ENCODE data around the gene EXOC6B. TPM values are rescaled to one million over a fixed set of nuclear protein-coding genes. Genes with fewer than 3 reads are reported as not detected.
"Not testable (repeated sequence)": the region's sequence is repeated elsewhere in the genome, so short reads cannot be mapped to it uniquely, and the experiment has no call there.

The EXOC6B gene
- polyA plus RNA-seq, 1 donor from 2014 or later = 3.2 TPM

DNA sequence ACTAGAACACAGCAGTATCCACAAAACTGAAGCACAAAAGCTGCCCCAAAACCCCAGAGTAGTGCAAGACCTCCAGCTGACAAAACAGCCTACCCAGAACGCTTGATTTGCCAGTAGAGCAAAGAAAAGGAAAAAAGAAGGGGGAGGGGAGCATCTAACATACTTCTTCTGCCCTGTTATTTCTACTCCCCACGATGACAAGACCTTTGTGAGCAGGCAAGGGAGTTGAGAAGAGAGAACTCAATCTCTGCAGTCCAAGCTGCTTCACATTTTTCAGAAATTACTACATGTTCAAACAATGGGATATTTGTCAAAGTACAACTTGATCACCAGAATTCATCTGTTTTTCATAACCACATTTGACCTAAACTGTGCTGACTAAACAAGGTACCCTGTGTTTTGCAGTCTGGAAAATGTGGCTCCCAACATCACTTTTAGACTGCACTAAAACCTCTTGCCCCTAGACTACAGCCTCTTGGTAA, 286.7 kb downstream of the EXOC6B start:
- no peak overlapping the region for H3K27ac Mint-ChIP-seq
- peaks cover 0 to 5% (median 0%) of the 10 kb centered on the region in 3 donors for H3K9me3 Mint-ChIP-seq
- no peaks in the 10 kb centered on the region for H3K27me3 Mint-ChIP-seq
- no peaks in the 10 kb centered on the region for H3K36me3 Mint-ChIP-seq
- H3K4me1 Mint-ChIP-seq = no peaks in the 10 kb centered on the region
- no peak overlapping the region for H3K4me3 Mint-ChIP-seq

DNA sequence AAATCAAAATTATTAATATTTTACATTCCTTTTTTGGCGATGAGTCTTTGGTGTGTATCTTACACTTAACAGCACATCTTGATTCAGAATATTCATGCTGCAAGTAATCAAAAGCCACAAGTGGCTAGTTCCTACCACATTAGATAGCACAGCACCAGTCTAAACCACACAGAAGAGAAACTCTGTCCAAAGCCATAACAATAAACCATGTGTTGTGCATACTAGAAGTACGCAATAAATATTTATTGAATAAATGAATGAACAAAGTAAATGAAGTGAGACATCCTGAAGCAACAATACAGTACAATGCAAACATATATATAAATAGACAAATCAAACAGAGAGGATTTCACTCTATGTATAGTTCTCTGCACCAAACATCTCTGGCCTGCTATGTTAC, 287.3 kb downstream of the EXOC6B start:
- H3K4me3 Mint-ChIP-seq = no peak overlapping the region
- H3K4me1 Mint-ChIP-seq = no peaks in the 10 kb centered on the region

DNA sequence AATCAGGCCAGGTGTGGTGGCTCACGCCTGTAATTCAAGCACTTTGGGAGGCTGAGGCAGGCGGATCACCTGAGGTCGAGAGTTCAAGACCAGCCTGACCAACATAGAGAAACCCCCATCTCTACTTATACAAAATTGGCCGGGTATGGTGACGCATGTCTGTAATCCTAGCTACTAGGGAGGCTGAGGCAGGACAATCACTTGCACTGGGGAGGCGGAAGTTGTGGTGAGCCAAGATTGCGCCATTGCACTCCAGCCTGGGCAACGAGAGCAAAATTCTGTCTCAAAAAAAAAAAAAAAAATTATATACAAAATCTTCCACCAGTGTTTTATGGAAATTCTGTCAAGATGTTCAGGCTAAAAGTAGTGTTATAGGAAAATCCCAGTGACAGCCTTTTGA, 290.2 kb downstream of the EXOC6B start:
- H3K36me3 Mint-ChIP-seq, H3K4me1 Mint-ChIP-seq, H3K4me3 Mint-ChIP-seq: not testable (repeated sequence)

More for the DNA sequence above, 287.3 kb downstream of the EXOC6B start:
- H3K27me3 Mint-ChIP-seq = no peaks in the 10 kb centered on the region
- no peak overlapping the region for H3K27ac Mint-ChIP-seq
- peaks cover 1% of the 10 kb centered on the region for H3K36me3 Mint-ChIP-seq
- peaks cover 0 to 5% (median 0%) of the 10 kb centered on the region in 3 donors for H3K9me3 Mint-ChIP-seq

DNA sequence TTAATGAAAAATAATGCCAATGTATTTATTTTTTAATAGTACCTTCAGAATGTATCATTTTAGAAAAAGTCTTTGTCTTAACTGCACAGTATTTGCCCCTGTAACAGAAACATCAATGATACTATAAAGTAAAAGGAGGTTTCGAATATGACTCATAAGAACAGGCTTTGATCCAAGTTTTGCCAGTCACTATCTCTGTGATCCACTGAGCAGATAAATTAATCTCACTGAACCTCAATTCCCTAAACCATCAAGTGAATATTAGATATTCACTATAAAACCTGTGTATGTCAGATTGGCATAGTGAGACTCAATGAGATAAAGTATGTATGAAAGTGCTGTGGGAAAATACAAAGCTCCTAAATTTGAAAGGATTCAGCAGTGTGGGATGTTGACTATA, 292.1 kb downstream of the EXOC6B start:
- no peak overlapping the region for H3K4me3 Mint-ChIP-seq
- peaks cover 8% of the 10 kb centered on the region for H3K36me3 Mint-ChIP-seq
- H3K27ac Mint-ChIP-seq = no peak overlapping the region
- H3K27me3 Mint-ChIP-seq = no peaks in the 10 kb centered on the region
- H3K9me3 Mint-ChIP-seq = no peaks in the 10 kb centered on the region
- peaks cover 0 to 1% (median 0%) of the 10 kb centered on the region in 3 donors for H3K4me1 Mint-ChIP-seq

More for the DNA sequence above, 290.2 kb downstream of the EXOC6B start:
- H3K27me3 Mint-ChIP-seq, H3K9me3 Mint-ChIP-seq, H3K27ac Mint-ChIP-seq: not testable (repeated sequence)

DNA sequence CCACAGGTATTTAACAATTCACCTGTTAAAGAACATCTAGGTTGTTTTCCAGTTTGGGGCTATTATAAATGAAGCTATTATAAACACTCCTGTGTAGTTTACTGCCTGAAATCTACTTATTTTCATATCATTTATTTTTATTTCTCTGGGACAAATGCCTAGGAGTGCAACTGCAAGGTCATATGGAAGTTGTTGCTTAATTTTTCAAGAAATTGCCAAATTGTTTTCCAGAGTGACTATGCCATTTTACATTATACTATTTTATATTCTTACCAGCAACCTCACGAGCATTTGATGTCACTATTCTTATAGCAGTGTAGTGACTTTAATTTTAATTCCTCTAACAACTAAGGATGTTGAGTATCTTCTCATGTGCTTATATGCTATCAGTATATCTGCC, 298.4 kb downstream of the EXOC6B start:
- Mint-ChIP-seq H3K27me3 (no peaks in the 10 kb centered on the region), H3K9me3 (peaks cover 0 to 1% (median 0%) of the 10 kb centered on the region in 3 donors), H3K4me1 (peaks cover 0 to 1% (median 0%) of the 10 kb centered on the region in 3 donors), H3K27ac (no peak overlapping the region), H3K36me3 (peaks cover 6% of the 10 kb centered on the region), H3K4me3 (no peak overlapping the region)

DNA sequence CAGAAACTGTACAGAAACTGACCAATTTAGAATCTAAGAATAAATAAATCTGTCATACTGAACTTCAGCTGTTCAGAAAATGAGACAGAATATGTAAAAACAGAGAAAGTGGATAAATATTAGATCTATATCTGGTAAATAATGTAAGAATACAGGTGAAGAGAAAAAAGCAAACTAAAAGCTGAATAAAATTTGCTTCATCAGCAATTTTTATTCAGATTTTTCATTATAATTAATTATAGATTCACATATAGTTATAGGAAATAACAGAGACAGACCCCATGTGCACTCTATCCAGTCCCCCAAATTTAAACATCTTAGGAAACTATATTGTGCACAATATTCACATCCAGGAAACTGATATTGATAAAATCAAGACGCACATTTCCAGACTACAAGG, 299.2 kb downstream of the EXOC6B start:
- no peak overlapping the region for H3K27ac Mint-ChIP-seq
- H3K27me3 Mint-ChIP-seq = no peaks in the 10 kb centered on the region
- H3K9me3 Mint-ChIP-seq = peaks cover 0 to 1% (median 0%) of the 10 kb centered on the region in 3 donors
- no peak overlapping the region for H3K4me3 Mint-ChIP-seq
- H3K4me1 Mint-ChIP-seq = peaks cover 0 to 1% (median 0%) of the 10 kb centered on the region in 3 donors
- peaks cover 6% of the 10 kb centered on the region for H3K36me3 Mint-ChIP-seq

DNA sequence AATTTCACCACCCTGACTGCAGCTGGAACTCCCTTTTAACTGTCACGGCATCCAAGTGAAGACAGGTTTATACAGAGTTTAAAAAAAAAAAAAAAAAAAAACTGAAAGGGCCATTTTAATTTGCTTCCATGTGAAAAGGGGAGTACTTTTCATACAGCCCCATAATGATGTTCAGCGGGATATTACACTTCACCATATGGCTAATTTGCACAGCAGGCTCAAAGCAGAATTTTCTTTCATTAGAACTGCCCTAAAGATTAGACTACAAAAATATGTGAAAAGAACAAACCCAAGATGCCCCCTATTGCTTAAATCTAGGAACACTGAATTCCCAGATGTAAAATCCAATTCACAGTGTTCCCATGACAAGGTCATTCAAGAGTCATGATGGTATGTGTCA, 301.8 kb downstream of the EXOC6B start:
- no peaks in the 10 kb centered on the region for H3K36me3 Mint-ChIP-seq
- peaks cover 0 to 4% (median 0%) of the 10 kb centered on the region in 3 donors for H3K9me3 Mint-ChIP-seq
- no peak overlapping the region for H3K4me3 Mint-ChIP-seq
- no peaks in the 10 kb centered on the region for H3K27me3 Mint-ChIP-seq
- H3K27ac Mint-ChIP-seq = no peak overlapping the region
- peaks cover 0 to 1% (median 0%) of the 10 kb centered on the region in 3 donors for H3K4me1 Mint-ChIP-seq

DNA sequence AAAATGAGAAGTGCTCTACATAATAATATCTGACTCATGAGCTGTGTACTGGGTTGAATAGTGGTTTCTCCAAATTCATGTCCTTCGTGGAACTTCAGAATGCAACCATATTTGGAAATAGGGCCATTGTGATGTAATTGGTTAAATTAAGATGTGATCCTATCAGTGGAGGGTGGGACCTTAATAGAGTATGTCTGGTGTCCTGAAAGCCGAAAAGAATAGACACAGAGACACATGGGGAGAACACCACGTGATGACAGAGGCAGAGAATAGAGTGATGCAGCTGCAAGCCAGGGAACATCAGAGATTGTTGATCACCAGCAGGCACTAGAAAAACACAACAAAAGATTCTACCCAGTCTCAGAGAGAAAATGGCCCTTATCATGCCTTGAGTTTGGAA, 310.1 kb downstream of the EXOC6B start:
- Mint-ChIP-seq H3K27me3 (no peaks in the 10 kb centered on the region), H3K9me3 (peaks cover 0 to under 1% (median 0%) of the 10 kb centered on the region in 3 donors), H3K36me3 (peaks cover 2% of the 10 kb centered on the region), H3K4me3 (peak overlapping the region in 1 of 4 donors; percentile 4), H3K27ac (no peak overlapping the region), H3K4me1 (peaks cover 3 to 6% (median 4%) of the 10 kb centered on the region in 3 donors)

DNA sequence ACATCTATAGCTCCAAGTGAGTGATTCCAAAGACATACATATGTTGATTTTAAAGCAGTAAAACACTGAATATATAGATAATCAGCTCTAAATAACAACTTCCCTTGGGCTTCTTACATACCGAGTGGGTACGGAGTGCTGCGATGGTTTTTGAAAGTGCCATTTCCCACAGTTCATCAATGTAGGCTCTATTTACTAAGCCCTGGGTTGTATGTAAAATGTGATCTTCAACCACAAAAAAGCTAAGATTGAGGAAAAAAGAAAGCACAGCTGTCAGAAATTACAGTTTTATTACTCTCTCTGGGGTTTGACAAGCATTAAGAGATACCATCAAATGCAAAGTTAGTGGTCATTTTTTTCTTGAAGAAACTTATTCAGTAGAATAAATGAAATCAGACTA, 312.8 kb downstream of the EXOC6B start:
- H3K27ac Mint-ChIP-seq = no peak overlapping the region
- no peaks in the 10 kb centered on the region for H3K9me3 Mint-ChIP-seq
- peaks cover 3% of the 10 kb centered on the region for H3K36me3 Mint-ChIP-seq
- no peaks in the 10 kb centered on the region for H3K27me3 Mint-ChIP-seq
- H3K4me3 Mint-ChIP-seq = no peak overlapping the region
- H3K4me1 Mint-ChIP-seq = peaks cover 2 to 4% (median 2%) of the 10 kb centered on the region in 3 donors

DNA sequence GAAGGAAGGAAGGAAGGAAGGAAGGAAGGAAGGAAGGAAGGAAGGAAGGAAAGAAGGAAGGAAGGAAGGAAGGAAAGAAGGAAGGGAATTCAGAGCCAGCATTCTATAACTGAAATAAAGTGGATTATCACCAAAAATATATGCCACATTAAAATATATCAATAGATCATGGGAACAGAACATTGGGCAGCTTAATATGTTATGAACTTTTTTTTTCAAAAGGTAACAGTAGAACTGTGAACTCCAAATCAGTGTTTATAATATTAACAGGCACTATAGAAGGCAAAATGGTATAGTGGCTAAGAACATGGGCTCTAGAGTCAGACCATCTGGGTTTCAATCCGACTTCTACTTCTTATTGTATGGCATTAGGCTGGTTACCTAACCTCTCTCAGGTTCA, 313.5 kb downstream of the EXOC6B start:
- H3K9me3 Mint-ChIP-seq = no peaks in the 10 kb centered on the region
- no peak overlapping the region for H3K4me3 Mint-ChIP-seq
- H3K4me1 Mint-ChIP-seq = peaks cover 0 to 4% (median 2%) of the 10 kb centered on the region in 3 donors
- H3K27me3 Mint-ChIP-seq = no peaks in the 10 kb centered on the region
- no peak overlapping the region for H3K27ac Mint-ChIP-seq
- peaks cover 3% of the 10 kb centered on the region for H3K36me3 Mint-ChIP-seq

DNA sequence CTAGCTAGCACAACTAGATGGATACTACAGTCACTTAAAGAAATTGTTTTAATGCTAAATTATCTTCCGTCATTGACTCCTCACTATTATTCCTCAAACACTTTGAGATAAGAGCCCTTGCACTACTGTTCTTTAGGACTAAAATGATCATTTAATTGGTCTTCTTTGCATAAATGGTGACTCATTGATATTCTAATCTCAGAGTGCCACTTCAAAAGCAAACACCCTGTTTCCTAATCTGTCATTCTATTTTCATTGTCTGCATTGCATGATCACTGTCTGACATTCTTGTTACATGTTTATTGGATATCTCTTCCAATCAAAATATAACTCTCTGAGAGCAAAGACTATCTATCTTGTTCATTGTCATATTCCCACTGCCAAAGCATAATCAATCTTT, 313.9 kb downstream of the EXOC6B start:
- peaks cover 0 to 3% (median 2%) of the 10 kb centered on the region in 3 donors for H3K4me1 Mint-ChIP-seq
- no peaks in the 10 kb centered on the region for H3K27me3 Mint-ChIP-seq
- H3K4me3 Mint-ChIP-seq = no peak overlapping the region
- H3K27ac Mint-ChIP-seq = no peak overlapping the region
- peaks cover 3% of the 10 kb centered on the region for H3K36me3 Mint-ChIP-seq
- no peaks in the 10 kb centered on the region for H3K9me3 Mint-ChIP-seq

DNA sequence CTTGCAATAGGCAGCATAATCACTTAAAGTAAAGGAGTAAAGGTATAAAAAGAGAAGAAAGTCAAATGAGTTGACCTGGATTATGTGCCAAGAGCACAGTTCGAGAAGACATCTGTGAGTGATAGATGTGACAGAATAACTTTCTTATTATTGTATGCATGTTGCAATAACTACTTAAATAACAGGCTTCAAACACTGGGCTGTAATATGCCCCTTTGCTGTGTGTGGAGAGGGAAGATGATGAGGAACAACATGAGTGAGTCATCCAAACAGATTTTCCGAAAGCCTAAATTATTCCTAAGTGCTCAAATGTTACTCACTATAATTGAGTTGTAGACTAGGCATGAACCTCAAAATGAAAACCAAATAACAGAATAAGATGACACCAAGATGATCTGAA, 328.1 kb downstream of the EXOC6B start:
- Mint-ChIP-seq H3K27ac (no peak overlapping the region), H3K9me3 (peaks cover 0 to 6% (median 0%) of the 10 kb centered on the region in 3 donors), H3K27me3 (no peaks in the 10 kb centered on the region), H3K36me3 (peaks cover 21% of the 10 kb centered on the region), H3K4me3 (no peak overlapping the region), H3K4me1 (no peaks in the 10 kb centered on the region)

DNA sequence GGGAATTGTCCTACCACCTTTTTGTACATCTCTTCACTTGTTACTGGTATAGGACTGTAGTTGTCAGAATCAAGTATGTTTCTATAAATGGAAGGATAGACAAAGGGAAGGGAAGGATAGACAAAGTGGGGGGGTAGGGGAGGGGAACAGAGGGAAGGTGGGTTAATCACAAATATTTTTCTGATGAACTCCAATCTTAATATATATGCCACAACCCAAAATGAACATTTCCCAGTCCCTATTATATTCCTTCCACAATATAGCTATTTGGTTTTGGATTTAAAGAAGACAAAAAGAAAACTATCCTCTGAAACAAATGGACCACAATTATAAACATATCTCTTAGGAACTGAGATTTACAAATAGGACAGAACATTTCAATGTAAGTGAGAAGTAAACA, 329.4 kb downstream of the EXOC6B start:
- Mint-ChIP-seq H3K27ac (no peak overlapping the region), H3K36me3 (peaks cover 23% of the 10 kb centered on the region), H3K4me1 (no peaks in the 10 kb centered on the region), H3K4me3 (no peak overlapping the region), H3K9me3 (peaks cover 0 to 3% (median 0%) of the 10 kb centered on the region in 3 donors), H3K27me3 (no peaks in the 10 kb centered on the region)

DNA sequence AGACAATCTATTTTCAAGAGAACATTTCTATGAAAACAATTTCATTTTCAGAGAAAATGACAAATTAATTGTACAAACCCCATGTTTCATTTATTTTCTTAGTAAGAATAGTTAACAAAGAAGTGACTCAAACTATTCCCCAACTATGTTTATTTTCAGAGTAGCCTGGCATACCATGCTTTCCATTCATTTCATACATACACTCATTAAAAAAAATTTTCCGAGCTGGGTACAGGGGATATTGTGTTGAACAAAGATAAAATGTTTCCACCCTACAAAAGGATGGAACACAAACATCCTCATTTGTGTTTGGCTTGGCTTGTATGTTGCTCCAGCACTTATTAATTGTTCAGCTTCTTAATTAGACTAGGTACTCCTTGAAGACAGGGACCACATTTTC, 331.4 kb downstream of the EXOC6B start:
- H3K36me3 Mint-ChIP-seq = peaks cover 36% of the 10 kb centered on the region
- no peaks in the 10 kb centered on the region for H3K9me3 Mint-ChIP-seq
- no peak overlapping the region for H3K27ac Mint-ChIP-seq
- no peaks in the 10 kb centered on the region for H3K4me1 Mint-ChIP-seq
- no peak overlapping the region for H3K4me3 Mint-ChIP-seq
- no peaks in the 10 kb centered on the region for H3K27me3 Mint-ChIP-seq

DNA sequence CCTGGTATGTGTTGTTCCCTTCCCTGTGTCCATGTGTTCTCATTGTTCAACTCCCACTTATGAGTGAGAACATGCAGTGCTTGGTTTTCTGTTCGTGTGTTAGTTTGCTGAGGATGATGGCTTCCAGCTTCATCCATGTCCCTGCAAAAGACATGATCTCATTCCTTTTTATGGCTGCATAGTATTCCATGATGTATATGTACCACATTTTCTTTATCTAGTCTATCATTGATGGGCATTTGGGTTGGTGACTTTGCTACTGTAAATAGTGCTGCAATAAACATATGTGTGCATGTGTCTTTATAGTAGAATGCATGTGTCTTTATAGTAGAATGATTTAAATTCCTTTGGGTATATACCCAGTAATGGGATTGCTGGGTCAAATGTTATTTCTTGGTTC, 341.2 kb downstream of the EXOC6B start:
- peaks cover 40% of the 10 kb centered on the region for H3K36me3 Mint-ChIP-seq
- H3K27me3 Mint-ChIP-seq, H3K27ac Mint-ChIP-seq, H3K9me3 Mint-ChIP-seq, H3K4me1 Mint-ChIP-seq: not testable (repeated sequence)
- peak overlapping the region in 1 of 4 donors; percentile 43 for H3K4me3 Mint-ChIP-seq

DNA sequence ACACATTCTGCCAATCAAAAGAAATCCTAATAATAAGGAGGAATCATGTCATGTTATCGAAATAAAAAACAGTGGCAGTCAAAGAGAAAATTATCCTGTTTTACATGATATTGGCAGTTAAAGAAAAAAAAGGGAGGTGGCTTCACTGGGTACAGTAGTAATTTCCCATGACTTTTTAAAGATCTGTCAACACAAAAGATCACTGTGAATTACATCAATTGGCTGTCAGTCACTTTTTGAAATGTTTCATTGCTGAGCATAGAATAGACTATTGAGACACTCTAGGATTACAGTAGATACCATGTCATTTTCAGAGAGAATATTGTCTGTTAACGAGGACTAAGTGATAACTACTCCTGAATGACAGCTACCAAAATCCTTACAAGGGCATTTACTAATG, 342.5 kb downstream of the EXOC6B start:
- H3K27ac Mint-ChIP-seq = no peak overlapping the region
- H3K9me3 Mint-ChIP-seq = peaks cover 3 to 11% (median 5%) of the 10 kb centered on the region in 3 donors

More for the DNA sequence above, 342.5 kb downstream of the EXOC6B start:
- H3K36me3 Mint-ChIP-seq = peaks cover 40% of the 10 kb centered on the region
- no peak overlapping the region for H3K4me3 Mint-ChIP-seq
- H3K4me1 Mint-ChIP-seq = peaks cover 0 to 2% (median 0%) of the 10 kb centered on the region in 3 donors
- no peaks in the 10 kb centered on the region for H3K27me3 Mint-ChIP-seq

All from IgD-negative memory B cell (primary cell).